NCI-H1092 treated with DMSO at 0.1 percent for 48 hours (cell line): ENCODE measurements around the gene EPS8L2.
"Not testable (repeated sequence)": the region's sequence is repeated elsewhere in the genome, so short reads cannot be mapped to it uniquely, and the experiment has no call there.

Experiments
- DNase-seq: peaks from one replicate; lab custom pipeline; 2025; lab: John Stamatoyannopoulos, UW

Gene EPS8L2

DNA sequence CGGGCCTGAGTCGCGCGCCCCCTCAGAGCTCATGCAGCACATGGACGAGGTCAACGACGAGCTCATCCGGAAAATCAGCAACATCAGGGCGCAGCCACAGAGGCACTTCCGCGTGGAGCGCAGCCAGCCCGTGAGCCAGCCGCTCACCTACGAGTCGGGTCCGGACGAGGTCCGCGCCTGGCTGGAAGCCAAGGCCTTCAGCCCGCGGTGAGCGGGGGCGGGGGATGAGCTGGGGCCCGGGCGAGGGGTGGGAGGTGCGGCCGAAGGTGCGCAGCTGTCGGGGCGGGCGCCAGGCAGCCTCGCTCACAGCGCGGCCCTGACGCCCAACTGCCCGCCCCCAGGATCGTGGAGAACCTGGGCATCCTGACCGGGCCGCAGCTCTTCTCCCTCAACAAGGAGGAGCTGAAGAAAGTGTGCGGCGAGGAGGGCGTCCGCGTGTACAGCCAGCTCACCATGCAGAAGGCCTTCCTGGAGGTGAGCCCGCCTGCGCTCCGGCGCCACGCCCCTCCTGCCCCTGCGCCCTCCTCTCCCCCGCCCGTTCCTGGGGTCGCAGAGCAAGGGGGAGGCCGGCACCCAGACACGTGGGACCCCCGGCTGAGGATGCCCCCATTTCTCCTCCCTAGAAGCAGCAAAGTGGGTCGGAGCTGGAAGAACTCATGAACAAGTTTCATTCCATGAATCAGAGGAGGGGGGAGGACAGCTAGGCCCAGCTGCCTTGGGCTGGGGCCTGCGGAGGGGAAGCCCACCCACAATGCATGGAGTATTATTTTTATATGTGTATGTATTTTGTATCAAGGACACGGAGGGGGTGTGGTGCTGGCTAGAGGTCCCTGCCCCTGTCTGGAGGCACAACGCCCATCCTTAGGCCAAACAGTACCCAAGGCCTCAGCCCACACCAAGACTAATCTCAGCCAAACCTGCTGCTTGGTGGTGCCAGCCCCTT lies 20.5 kb downstream of the EPS8L2 start:
- DNase-seq, result peak; percentile 16

- DNase-seq, result no peak
Measured at GRCh38 chr11:727281-727701, 21.3 kb downstream of the EPS8L2 start.

DNA sequence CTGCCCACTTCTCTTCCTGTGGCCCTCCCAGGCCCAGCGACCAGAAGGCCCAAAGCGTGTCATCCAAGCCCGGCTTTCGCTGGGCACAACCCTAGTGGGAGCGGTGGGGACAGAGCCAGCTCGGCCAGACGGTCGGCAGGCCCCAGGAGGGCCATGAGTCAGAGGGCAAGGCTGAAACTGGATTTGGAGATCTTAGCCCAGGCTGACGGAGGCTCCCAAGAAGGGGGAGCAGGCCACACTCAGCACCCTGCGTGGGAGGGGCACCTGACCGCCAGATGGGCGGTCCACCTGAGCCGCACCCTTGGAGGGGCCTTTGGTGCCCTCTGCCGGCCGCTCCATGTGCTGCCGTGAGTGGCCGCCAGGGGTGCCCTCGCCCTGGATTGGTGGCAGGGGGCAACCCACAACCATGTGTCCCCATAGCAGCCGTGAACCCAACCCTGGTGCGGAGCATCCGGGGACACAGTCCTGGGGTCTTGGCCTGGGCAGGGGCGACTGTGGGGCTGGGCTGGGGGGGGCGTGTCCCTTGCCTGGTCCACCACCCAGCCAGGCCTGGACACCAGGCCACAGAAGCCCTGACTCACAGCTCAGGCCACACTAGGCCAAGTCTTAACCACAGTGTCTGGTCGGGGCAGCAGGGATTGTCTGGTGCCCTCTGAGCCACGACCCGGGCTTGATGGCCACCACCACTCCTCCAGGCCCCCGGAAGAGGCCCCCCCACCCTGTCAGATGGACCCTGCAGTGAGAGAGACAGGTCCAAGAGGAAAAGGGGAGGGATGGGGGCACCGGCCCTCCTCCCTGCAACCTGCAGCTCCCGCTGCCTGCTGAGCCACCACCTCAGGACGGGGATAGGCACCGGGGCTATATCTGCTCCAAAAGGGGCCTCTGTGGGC lies 22.1 kb downstream of the EPS8L2 start:
- DNase-seq, result peak; percentile 44

- no peak for DNase-seq
Measured at GRCh38 chr11:728901-729491, 23.0 kb downstream of the EPS8L2 start.

- DNase-seq, result no peak
Measured at GRCh38 chr11:729492-730074, 23.6 kb downstream of the EPS8L2 start.

DNA sequence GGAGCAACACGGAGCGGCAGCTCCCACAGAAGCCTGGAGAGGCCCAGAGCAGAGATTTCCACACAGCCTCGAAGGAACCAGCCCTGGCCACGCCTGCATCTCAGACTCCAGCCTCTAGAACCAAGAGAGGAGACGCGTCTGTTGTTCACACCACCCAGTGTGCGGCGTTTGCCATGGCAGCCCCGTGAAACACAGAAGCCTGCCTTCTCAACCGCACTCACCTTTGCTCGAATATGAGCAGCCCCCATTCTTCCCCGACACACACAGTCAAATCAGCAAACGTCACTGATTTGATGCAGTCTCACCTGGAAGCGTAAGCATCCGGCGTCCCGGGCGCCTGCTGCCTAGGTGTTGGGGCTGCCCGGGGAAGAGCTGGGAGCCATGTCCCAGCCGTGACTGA lies 27.0 kb downstream of the EPS8L2 start:
- DNase-seq, result no peak

- not testable (repeated sequence) for DNase-seq
Measured at GRCh38 chr11:734541-734940, 28.5 kb downstream of the EPS8L2 start.

- DNase-seq, result no peak
Measured at GRCh38 chr11:737366-737765, 31.3 kb downstream of the EPS8L2 start.

DNA sequence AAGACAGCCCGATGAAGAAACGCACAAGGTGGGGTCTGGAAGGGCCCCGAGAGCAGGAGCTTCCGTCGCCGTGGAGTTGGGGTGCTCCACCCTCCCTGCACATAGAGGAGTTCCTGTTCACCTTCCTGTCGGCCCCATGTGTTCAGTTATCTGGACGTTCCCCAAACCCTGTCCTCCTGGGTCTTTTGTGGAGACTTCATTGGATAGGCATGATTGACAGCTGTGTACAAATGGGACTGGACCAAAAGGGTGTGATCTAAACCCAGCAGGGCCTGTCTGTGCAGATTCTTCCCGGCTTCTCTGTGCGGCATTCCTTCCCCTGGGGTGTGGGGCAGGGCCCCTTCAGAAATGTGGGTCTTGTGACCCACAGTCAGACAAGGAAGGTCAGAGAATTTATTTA lies 31.9 kb downstream of the EPS8L2 start:
- not testable (repeated sequence) for DNase-seq

DNA sequence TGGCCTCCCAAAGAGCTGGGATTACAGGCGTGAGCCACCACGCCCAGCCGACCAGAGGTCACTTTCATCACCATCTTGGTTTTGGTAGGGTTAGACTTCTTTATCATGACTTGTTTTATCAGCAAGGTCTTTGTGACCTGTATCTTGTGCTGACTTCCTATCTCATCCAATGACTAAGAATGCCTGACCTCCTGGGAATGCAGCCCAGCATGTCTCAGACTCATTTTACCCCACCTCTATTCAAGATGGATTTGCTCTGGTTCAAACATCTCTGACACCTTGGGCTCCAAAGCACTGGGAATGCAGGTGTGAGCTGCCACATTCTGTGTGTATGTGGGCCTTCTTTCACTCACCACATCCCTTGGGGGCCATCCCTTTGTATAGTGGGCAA lies 36.1 kb downstream of the EPS8L2 start:
- no peak for DNase-seq

DNA sequence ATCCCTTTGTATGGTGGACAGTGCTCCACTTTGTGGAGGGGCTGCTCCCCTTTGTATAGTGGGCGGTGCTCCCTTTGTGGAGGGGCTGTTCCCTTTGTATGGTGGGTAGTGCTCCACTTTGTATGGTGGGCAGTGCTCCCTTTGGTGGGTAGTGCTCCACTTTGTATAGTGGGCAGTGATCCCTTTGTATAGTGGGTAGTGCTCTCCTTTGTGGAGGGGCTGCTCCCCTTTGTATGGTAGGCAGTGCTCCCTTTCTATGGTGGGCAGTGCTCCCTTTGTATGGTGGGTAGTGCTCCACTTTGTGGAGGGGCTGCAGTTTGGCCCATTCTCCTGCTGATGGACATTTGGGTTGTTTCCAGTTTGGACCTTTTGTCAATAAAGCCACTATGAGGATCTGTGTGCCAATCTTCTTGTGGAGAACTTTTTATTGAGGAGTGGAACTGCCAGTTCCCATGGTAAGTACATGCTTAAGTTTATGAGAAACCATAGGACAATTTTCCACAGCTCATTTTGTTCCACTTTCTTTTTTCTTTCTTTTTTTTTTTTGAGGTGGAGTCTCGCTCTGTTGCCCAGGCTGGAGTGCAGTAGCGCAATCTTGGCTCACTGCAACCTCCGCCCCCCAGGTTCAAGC lies 36.7 kb downstream of the EPS8L2 start:
- no peak for DNase-seq

- no peak for DNase-seq
Measured at GRCh38 chr11:745428-745827, 39.4 kb downstream of the EPS8L2 start.

GRCh38 chr11:746289-747157 lies 40.5 kb downstream of the EPS8L2 start:
- peak; percentile 59 for DNase-seq

- peak; percentile 93 for DNase-seq
Measured at GRCh38 chr11:747158-748006, 41.4 kb downstream of the EPS8L2 start, which contains the start of gene TALDO1. Gene TALDO1 (plus strand): TSS chr11:747464. CDS start chr11:747482, 18 bp downstream.

DNA sequence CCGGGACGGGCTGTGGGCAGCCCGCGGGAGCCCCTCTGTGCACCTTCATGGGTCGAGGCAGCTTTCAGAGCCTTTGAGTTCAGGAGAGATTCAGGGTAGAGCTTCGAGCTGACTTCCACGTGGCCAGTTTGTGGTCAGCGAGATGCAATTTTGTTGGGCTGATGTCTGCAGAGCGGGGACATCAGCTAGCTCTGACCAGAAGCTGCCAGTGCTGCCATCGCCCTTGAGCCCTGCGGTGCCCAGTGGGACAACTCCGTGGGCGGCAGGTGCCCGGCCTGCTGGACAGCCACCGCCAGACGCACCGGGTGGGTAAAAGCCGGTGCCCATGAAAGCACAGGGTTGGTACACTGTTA lies 42.0 kb downstream of the EPS8L2 start:
- no peak for DNase-seq

DNA sequence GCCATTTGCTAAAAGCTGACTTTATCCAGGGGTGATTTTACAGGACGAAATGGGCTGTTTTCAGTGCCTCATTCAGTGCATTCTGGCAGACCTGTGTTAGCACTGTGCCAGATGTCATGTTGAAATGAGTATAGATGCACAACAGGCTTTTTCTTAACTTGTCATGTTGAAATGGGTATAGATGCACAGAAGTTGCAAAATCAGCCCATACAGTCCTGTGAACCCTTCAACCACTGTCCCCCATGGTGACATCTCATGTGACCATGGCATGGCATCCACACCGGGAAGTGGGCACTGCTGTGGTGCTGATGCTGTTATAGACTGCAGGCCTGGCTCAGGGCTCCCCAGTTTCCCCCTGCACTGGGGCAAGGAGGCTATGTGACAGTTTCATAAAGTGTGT lies 43.7 kb downstream of the EPS8L2 start:
- DNase-seq, result no peak

DNA sequence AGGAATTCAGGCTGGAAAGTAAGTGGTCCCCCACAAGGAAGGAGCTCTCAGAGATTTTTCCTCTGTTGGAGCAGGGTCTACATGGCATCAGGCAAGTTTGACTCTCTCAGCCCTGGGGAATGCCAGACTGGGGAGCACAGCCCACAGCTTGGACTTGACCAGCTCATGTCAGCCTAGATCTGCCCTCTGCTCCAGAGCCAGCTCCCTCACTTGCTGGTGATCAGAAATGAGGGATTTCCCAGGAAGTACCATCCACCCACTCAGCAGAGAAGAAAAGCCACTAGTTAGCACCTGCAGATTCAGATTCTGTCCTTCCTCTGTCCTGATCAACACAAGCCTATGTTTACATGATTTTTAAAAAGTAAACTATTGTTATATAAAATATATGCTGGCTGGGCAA lies 54.2 kb downstream of the EPS8L2 start:
- no peak for DNase-seq

DNA sequence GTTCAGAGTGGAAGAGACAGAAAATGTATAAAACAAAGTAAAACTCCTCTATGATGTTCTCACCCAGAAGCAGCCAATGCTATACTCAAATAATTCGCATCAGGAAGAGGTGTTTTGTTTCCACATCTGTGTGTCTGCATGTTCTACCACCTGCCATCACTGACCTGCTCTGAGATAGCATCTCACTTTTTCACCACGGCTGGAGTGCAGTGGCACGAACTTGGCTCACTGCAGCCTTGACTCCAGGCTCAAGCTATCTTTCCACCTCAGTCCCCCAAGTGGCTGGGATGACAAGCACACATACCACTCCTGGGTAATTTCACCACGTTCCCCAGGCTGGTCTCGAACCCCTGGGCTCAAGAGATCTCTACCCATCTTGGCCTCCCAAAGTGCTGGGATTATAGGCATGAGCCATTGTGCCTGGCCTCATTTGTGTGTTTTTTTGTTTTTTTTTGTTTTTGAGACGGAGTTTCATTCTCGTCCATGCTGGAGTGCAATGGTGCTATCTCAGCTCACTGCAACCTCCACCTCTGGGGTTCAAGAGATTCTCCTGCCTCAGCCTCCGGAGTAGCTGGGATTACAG lies 55.6 kb downstream of the EPS8L2 start:
- no peak for DNase-seq

DNA sequence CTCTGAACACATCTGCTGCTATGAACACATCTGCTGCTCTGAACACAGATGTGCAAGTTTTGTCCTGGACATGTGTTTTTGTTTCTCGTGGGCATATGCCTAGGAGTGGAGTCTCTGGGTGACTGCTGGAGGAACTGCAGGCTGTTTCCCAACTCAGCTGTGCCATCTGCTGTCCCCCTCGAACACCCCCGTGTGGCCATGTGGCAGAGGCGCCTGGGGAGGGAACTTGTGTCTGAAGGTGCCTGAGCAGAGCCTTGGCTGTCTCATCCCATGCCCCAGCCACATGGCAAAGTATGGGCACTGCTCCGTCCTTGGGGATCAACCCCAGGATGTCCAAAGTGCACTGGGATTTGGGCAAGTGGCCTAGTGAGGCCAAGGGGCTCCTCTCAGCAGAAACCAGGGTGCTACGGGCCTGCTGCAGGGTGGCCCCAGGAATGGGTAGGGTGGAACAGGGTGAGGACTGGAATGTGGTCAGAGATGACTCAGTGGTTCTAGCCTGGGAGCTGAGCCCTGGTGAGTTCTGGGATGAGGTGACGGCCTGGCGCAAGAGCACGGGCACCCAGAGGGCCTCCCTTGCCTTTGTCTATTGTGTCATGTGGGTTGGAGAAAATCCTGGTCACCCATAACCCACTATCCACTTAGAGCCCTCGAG lies 56.5 kb downstream of the EPS8L2 start:
- DNase-seq, result no peak
